Skeletal muscle tissue (tissue), 4 donors: ENCODE results near the gene PTPRK. TPM values are rescaled to one million over a fixed set of nuclear protein-coding genes. Genes with fewer than 3 reads are reported as not detected.
"Not testable (repeated sequence)": the region's sequence is repeated elsewhere in the genome, so short reads cannot be mapped to it uniquely, and the experiment has no call there.

Experiments
- H3K27ac ChIP-seq: one replicate; pipeline ENCODE4 v1.7.0; 2013; ENCODE audit warnings: mild to moderate bottlenecking, low read depth, low read length, inconsistent platforms
- H3K27me3 ChIP-seq, 3 donors: one replicate each; pipeline ENCODE4 v1.7.0; 2013; ENCODE audit warnings: low read length in 3 of 3; ENCODE audit not compliant: control insufficient read depth in 3 of 3, insufficient read depth in 3 of 3
- H3K36me3 ChIP-seq, 3 donors: one replicate each; pipeline ENCODE4 v1.7.0; 2013; ENCODE audit warnings: low read length in 3 of 3; ENCODE audit not compliant: control insufficient read depth in 3 of 3, insufficient read depth in 3 of 3
- H3K4me1 ChIP-seq, 3 donors: one replicate each; pipeline ENCODE4 v1.7.0; 2013; ENCODE audit warnings: low read length in 3 of 3, mild to moderate bottlenecking in 3 of 3; ENCODE audit not compliant: control insufficient read depth in 3 of 3, insufficient read depth in 3 of 3
- H3K4me3 ChIP-seq, 3 donors: one replicate each; pipeline ENCODE4 v1.7.0; 2013; ENCODE audit warnings: low read length in 3 of 3
- H3K9ac ChIP-seq, 3 donors: one replicate each; pipeline ENCODE4 v1.7.0; 2013; ENCODE audit warnings: low read length in 3 of 3, mild to moderate bottlenecking in 3 of 3, moderate library complexity in 2 of 3, low read depth in 1 of 3
- H3K9me3 ChIP-seq, 3 donors: one replicate each; pipeline ENCODE4 v1.7.0; 2013; ENCODE audit warnings: low read length in 3 of 3; ENCODE audit not compliant: control insufficient read depth in 3 of 3
- total RNA-seq: library from RNA; depleted of rRNA; stranded (reverse); fragments of >200 nt; gene quantifications from one replicate; pipeline ENCODE4 v1.2.3, GENCODE V29; 2014
- donor health status: Osteomylitis.

Gene PTPRK
- total RNA-seq, 1 donor from 2014 or later = 37.1 TPM

DNA sequence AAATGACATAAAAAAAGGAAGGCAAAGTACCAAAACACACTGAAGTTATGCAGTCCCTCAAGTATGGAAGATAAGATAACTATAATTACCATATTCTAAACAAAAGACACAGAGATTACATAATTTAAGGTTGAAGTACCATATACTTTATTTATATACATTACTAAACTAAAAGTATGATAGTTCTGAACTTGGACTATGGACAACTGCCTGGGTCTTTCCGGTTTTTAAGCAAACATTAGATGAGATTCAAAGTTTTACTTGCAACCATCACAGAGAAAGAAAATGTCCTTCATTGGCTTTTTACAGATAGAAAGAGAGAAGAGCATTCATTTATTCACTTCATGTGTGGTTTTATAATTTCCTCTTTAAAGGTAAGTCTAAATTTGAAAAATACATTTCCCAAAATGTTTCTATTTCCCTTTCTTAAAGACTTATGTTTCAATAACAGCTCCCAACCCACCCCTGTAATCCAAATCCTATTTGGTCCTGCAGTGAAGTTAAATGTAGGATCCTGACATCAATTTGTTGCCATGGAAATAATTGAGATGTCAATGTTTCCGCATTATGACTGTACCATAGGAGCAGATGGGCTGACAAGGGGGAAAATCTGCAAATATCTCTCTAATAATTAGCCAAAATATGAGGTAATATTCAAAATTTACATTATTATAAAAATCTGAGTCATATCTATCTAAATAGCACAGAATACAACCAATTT is 63.7 kb downstream of the PTPRK start:
- Histone ChIP-seq H3K27me3 (no peaks in the 10 kb centered on the region), H3K4me3 (no peak overlapping the region), H3K4me1 (no peaks in the 10 kb centered on the region), H3K9ac (no peak overlapping the region), H3K36me3 (no peaks in the 10 kb centered on the region), H3K9me3 (no peaks in the 10 kb centered on the region), H3K27ac (no peak overlapping the region)

DNA sequence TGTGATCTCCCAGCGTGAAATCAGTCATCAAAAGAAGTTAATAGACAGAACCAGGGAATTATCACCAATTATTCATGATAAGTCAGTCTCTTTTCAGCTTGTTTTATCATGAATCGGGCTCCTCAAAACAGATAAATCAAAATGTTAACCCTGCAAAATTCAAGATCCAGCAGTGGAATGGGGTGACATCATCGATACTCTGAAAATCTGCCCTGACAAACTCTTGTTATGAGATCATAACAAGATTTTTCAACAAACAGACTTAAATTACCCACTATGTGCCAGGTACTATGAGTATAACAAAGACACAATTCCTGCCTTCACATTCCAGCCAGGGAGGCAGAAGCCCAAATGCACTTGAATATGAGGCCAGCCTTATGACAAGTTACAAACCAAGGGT is 64.4 kb downstream of the PTPRK start:
- no peak overlapping the region for H3K9ac ChIP-seq
- H3K27me3 ChIP-seq = no peaks in the 10 kb centered on the region
- no peak overlapping the region for H3K27ac ChIP-seq
- no peak overlapping the region for H3K4me3 ChIP-seq
- no peaks in the 10 kb centered on the region for H3K4me1 ChIP-seq
- H3K36me3 ChIP-seq = no peaks in the 10 kb centered on the region
- H3K9me3 ChIP-seq = no peaks in the 10 kb centered on the region

DNA sequence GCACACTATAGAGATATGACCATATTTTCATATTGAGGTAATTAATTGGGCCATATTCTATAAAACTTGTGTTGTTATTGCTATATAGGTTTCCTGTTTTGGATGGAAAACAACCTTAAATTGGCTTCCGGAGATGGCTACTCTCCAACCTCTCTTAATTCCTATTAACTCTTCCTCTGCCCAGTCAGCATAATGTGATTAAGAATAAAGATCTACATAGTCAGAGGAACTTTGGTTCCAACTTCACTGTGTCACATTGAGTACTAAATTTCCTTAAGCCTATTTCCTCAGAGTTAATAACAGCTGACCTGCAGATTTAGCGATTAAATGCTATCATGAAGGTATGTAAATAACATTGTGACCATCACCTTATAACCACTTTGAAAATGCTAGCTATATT is 67.7 kb downstream of the PTPRK start:
- Histone ChIP-seq H3K4me1 (no peaks in the 10 kb centered on the region), H3K9me3 (no peaks in the 10 kb centered on the region), H3K4me3 (no peak overlapping the region), H3K27ac (no peak overlapping the region), H3K9ac (no peak overlapping the region), H3K27me3 (no peaks in the 10 kb centered on the region), H3K36me3 (no peaks in the 10 kb centered on the region)

DNA sequence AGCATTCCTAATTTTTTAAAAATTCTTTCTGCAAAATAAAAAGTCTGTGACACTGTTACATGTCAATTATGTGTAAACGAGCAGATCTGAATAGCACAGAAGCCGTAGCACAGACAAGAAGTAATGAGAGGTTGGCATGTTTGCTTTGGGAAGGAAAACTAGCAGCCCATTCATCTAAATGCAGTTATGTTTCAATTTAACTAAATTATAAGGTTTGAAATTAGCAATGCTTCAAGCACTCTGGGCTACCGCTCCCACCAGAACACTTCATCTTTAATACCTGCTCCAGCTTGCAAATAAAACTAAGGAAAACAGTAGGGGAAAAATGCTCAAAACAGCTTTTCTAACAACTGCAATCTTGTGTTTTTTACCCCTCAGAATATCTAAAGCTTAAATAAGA is 73.9 kb downstream of the PTPRK start:
- no peak overlapping the region for H3K4me3 ChIP-seq
- H3K9ac ChIP-seq = no peak overlapping the region
- no peaks in the 10 kb centered on the region for H3K4me1 ChIP-seq
- no peaks in the 10 kb centered on the region for H3K9me3 ChIP-seq
- H3K27me3 ChIP-seq = no peaks in the 10 kb centered on the region
- no peaks in the 10 kb centered on the region for H3K36me3 ChIP-seq
- no peak overlapping the region for H3K27ac ChIP-seq

DNA sequence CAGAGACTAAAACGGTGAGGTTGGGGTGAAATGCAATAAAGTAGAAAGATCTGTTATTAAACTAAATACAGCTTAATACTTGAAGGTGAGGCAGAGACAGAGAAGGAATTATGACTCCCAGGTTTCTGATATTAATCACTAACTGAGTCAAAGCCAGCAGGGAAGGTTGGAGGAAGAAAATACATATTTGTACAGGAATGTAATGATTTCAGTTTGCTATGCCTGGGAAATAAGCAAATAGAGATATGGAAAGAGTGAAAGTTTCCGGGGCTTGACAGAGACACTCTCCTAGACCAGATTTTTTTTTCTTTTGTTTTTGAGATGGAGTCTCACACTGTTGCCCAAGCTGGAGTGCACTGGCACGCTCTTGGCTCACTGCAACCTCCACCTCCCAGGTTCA is 76.8 kb downstream of the PTPRK start:
- Histone ChIP-seq H3K9ac (no peak overlapping the region), H3K4me3 (no peak overlapping the region), H3K36me3 (no peaks in the 10 kb centered on the region), H3K9me3 (no peaks in the 10 kb centered on the region), H3K27me3 (no peaks in the 10 kb centered on the region), H3K27ac (no peak overlapping the region), H3K4me1 (peaks cover 0 to 2% (median 1%) of the 10 kb centered on the region in 3 donors)

DNA sequence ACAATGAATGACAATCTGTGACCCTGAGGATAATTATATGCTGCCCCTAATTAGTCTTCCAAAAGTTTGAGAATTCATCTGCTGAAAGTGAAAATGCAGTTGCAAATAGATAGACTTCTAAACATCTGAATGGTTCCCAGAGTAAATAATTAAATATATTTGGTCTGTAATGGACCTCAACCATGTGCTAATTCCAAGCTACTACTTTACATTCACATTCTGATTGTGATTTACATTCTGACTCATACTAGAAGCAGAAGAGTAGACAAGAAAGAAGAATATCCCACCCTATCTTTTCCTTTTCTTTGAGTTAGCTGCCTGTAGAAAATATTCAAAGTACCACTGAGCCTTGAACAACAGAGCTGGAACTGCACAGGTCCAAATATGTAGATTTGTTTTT is 80.8 kb downstream of the PTPRK start:
- no peaks in the 10 kb centered on the region for H3K36me3 ChIP-seq
- no peak overlapping the region for H3K4me3 ChIP-seq
- H3K27ac ChIP-seq = no peak overlapping the region
- H3K9me3 ChIP-seq = no peaks in the 10 kb centered on the region
- H3K27me3 ChIP-seq = no peaks in the 10 kb centered on the region
- peaks cover 0 to 4% (median 3%) of the 10 kb centered on the region in 3 donors for H3K4me1 ChIP-seq
- H3K9ac ChIP-seq = no peak overlapping the region

DNA sequence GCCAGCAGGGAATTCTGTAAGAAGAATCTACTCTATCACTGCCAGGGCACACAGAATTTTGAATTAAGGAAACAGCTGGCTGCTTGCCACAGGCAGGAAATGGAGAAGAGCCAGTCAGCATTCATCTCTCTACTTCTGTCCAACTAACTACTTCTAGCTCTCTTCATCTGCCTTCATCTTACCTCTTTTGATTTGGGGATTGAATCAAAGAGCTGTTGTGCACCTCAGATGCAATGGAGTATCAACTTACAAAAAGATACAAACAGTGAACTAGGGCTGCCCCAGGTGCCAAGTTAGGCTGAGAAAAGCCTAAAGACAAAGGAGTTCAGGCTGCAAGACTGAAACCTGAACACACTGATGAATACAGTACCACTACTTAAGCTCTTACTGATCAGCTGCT is 82.0 kb downstream of the PTPRK start:
- H3K9ac ChIP-seq = no peak overlapping the region
- H3K4me3 ChIP-seq = no peak overlapping the region

DNA sequence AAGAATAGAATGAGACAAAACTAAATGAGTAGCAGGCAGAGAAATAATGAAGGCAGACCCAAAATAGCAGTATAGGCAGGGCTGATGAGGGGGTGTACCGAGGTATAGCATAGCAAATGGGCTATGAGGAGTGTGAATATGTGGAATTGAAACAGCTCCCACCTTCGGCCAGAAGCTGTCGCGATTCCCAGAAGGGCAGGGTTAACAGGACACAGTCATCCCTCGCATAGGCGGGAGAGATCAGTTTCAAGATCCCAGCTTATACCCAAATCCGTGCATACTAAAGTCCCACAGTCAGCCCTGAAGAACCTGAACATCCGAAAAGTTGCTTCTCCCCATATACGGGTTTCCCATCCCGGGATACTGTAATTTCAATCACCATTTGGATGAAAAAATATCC is 82.7 kb downstream of the PTPRK start:
- H3K4me1 ChIP-seq = peaks cover 0 to 4% (median 3%) of the 10 kb centered on the region in 3 donors
- H3K9ac ChIP-seq = no peak overlapping the region
- H3K27me3 ChIP-seq = no peaks in the 10 kb centered on the region
- H3K36me3 ChIP-seq = no peaks in the 10 kb centered on the region
- no peaks in the 10 kb centered on the region for H3K9me3 ChIP-seq
- no peak overlapping the region for H3K4me3 ChIP-seq
- H3K27ac ChIP-seq = no peak overlapping the region

More for the DNA sequence above, 82.0 kb downstream of the PTPRK start:
- H3K4me1 ChIP-seq = peaks cover 0 to 4% (median 3%) of the 10 kb centered on the region in 3 donors
- H3K9me3 ChIP-seq = no peaks in the 10 kb centered on the region
- no peaks in the 10 kb centered on the region for H3K27me3 ChIP-seq
- no peaks in the 10 kb centered on the region for H3K36me3 ChIP-seq
- H3K27ac ChIP-seq = no peak overlapping the region

DNA sequence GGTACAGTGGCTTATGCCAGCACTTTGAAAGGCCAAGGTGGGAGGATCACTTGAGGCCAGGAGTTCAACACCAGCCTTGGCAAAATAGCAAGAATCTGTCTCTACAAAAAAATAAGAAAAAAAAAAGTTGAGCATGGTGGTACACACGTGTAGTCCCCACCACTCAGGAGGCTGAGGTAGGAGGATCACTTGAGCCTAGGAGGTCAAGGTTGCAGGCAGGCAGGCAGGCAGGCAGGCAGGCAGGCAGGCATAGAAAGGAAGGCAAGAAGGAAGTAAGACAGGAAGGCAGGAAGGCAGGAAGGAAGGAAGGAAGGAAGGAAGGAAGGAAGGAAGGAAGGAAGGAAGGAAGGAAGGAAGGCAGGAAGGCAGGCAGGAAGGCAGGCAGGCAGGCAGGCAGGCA is 85.6 kb downstream of the PTPRK start:
- H3K4me1 ChIP-seq, H3K4me3 ChIP-seq, H3K27ac ChIP-seq, H3K27me3 ChIP-seq, H3K36me3 ChIP-seq, H3K9ac ChIP-seq, H3K9me3 ChIP-seq: not testable (repeated sequence)

DNA sequence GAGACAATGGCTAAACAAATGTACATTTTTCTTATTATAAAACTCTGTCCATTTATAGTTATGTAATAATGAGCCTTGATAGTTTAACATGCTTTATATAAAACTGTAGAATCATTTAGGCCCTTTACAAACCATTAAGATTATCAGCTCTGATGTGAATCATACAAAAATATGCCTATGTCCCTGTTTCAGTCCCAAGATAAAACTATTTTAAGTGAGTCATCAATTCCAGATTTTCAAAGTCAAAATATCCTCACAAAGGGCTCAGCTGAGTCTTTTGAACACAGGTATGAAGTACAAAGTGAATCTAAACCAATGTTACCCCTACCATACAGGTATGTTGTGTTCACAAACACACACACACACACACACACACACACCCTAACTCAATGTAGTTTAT is 88.0 kb downstream of the PTPRK start:
- H3K4me3 ChIP-seq = no peak overlapping the region

More for the DNA sequence above, 88.0 kb downstream of the PTPRK start:
- Histone ChIP-seq H3K9ac (no peak overlapping the region), H3K27me3 (no peaks in the 10 kb centered on the region), H3K9me3 (no peaks in the 10 kb centered on the region), H3K36me3 (no peaks in the 10 kb centered on the region), H3K4me1 (peaks cover 0 to under 1% (median 0%) of the 10 kb centered on the region in 3 donors), H3K27ac (no peak overlapping the region)
